ENCODE measurements around the gene TRIM39. TPM values are rescaled to one million over a fixed set of nuclear protein-coding genes. Genes with fewer than 3 reads are reported as not detected.

The TRIM39 gene
- total RNA-seq, 1 experiment from 2014 or later: 24.9 TPM

DNA sequence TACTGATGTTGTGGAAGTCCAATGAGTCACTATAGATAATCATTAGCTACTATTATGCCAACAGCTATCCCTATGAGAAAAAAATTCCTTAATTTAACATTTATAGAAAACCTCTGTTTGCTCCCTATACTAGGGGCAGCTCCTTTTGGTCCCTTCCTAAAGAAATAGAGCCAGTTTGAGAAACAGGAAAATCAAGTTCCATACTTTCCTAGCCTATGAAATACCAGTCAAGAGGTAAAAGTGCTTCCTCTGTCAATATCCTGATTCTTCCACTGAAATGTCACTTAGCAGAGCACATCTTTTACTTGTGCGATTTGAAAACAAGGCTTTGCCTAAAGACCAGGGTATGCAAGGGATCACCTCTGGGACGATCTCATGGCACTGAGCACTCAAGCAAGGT lies 14.5 kb upstream of the TRIM39 start:
- ATAC-seq: no peak
- Mint-ChIP-seq H3K4me1 (peaks cover 24% of the 10 kb centered on the region), H3K4me3 (no peak overlapping the region), H3K9me3 (no peaks in the 10 kb centered on the region), H3K36me3 (peaks cover 55% of the 10 kb centered on the region), H3K27me3 (ENCODE audit: low read depth) (no peaks in the 10 kb centered on the region), H3K27ac (no peak overlapping the region)
- no peak for DNase-seq (ENCODE audit: low spot score)
- ChIA-PET POLR2A (no interaction called here), CTCF (no interaction called here)
- no peak for TF ChIP-seq TCF7 (CRISPR knock-in tag; IDR thresholded peaks at IDR 0.05; ENCODE audit: low read depth)
- no peak for TF ChIP-seq ZNF671 (CRISPR knock-in tag; IDR thresholded peaks at IDR 0.05)
- TF ChIP-seq, protein P1, sequence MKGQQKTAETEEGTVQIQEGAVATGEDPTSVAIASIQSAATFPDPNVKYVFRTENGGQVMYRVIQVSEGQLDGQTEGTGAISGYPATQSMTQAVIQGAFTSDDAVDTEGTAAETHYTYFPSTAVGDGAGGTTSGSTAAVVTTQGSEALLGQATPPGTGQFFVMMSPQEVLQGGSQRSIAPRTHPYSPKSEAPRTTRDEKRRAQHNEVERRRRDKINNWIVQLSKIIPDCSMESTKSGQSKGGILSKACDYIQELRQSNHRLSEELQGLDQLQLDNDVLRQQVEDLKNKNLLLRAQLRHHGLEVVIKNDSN (CRISPR knock-in tag; IDR thresholded peaks at IDR 0.05): no peak
- TF ChIP-seq, protein P2, sequence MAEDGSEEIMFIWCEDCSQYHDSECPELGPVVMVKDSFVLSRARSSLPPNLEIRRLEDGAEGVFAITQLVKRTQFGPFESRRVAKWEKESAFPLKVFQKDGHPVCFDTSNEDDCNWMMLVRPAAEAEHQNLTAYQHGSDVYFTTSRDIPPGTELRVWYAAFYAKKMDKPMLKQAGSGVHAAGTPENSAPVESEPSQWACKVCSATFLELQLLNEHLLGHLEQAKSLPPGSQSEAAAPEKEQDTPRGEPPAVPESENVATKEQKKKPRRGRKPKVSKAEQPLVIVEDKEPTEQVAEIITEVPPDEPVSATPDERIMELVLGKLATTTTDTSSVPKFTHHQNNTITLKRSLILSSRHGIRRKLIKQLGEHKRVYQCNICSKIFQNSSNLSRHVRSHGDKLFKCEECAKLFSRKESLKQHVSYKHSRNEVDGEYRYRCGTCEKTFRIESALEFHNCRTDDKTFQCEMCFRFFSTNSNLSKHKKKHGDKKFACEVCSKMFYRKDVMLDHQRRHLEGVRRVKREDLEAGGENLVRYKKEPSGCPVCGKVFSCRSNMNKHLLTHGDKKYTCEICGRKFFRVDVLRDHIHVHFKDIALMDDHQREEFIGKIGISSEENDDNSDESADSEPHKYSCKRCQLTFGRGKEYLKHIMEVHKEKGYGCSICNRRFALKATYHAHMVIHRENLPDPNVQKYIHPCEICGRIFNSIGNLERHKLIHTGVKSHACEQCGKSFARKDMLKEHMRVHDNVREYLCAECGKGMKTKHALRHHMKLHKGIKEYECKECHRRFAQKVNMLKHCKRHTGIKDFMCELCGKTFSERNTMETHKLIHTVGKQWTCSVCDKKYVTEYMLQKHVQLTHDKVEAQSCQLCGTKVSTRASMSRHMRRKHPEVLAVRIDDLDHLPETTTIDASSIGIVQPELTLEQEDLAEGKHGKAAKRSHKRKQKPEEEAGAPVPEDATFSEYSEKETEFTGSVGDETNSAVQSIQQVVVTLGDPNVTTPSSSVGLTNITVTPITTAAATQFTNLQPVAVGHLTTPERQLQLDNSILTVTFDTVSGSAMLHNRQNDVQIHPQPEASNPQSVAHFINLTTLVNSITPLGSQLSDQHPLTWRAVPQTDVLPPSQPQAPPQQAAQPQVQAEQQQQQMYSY (CRISPR knock-in tag; IDR thresholded peaks at IDR 0.05): no peak
- no peak for TF ChIP-seq JUN (CRISPR knock-in tag; IDR thresholded peaks at IDR 0.05)
- TF ChIP-seq, protein P3, sequence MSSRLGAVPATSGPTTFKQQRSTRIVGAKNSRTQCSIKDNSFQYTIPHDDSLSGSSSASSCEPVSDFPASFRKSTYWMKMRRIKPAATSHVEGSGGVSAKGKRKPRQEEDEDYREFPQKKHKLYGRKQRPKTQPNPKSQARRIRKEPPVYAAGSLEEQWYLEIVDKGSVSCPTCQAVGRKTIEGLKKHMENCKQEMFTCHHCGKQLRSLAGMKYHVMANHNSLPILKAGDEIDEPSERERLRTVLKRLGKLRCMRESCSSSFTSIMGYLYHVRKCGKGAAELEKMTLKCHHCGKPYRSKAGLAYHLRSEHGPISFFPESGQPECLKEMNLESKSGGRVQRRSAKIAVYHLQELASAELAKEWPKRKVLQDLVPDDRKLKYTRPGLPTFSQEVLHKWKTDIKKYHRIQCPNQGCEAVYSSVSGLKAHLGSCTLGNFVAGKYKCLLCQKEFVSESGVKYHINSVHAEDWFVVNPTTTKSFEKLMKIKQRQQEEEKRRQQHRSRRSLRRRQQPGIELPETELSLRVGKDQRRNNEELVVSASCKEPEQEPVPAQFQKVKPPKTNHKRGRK (CRISPR knock-in tag; IDR thresholded peaks at IDR 0.05; ENCODE audit: borderline replicate concordance): no peak
- TF ChIP-seq EMX1 (CRISPR knock-in tag; IDR thresholded peaks at IDR 0.05): no peak
- TF ChIP-seq, protein P4, sequence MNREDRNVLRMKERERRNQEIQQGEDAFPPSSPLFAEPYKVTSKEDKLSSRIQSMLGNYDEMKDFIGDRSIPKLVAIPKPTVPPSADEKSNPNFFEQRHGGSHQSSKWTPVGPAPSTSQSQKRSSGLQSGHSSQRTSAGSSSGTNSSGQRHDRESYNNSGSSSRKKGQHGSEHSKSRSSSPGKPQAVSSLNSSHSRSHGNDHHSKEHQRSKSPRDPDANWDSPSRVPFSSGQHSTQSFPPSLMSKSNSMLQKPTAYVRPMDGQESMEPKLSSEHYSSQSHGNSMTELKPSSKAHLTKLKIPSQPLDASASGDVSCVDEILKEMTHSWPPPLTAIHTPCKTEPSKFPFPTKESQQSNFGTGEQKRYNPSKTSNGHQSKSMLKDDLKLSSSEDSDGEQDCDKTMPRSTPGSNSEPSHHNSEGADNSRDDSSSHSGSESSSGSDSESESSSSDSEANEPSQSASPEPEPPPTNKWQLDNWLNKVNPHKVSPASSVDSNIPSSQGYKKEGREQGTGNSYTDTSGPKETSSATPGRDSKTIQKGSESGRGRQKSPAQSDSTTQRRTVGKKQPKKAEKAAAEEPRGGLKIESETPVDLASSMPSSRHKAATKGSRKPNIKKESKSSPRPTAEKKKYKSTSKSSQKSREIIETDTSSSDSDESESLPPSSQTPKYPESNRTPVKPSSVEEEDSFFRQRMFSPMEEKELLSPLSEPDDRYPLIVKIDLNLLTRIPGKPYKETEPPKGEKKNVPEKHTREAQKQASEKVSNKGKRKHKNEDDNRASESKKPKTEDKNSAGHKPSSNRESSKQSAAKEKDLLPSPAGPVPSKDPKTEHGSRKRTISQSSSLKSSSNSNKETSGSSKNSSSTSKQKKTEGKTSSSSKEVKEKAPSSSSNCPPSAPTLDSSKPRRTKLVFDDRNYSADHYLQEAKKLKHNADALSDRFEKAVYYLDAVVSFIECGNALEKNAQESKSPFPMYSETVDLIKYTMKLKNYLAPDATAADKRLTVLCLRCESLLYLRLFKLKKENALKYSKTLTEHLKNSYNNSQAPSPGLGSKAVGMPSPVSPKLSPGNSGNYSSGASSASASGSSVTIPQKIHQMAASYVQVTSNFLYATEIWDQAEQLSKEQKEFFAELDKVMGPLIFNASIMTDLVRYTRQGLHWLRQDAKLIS (CRISPR knock-in tag; IDR thresholded peaks at IDR 0.05; ENCODE audit: borderline replicate concordance): no peak
- TF ChIP-seq ZBTB21 (CRISPR knock-in tag; IDR thresholded peaks at IDR 0.05; ENCODE audit: borderline replicate concordance): no peak
- no peak for TF ChIP-seq ZNF317 (CRISPR knock-in tag; IDR thresholded peaks at IDR 0.05; ENCODE audit: borderline replicate concordance, low read depth)
- TF ChIP-seq, protein P5, sequence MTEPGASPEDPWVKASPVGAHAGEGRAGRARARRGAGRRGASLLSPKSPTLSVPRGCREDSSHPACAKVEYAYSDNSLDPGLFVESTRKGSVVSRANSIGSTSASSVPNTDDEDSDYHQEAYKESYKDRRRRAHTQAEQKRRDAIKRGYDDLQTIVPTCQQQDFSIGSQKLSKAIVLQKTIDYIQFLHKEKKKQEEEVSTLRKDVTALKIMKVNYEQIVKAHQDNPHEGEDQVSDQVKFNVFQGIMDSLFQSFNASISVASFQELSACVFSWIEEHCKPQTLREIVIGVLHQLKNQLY (CRISPR knock-in tag; IDR thresholded peaks at IDR 0.05): no peak
- TF ChIP-seq, protein P6, sequence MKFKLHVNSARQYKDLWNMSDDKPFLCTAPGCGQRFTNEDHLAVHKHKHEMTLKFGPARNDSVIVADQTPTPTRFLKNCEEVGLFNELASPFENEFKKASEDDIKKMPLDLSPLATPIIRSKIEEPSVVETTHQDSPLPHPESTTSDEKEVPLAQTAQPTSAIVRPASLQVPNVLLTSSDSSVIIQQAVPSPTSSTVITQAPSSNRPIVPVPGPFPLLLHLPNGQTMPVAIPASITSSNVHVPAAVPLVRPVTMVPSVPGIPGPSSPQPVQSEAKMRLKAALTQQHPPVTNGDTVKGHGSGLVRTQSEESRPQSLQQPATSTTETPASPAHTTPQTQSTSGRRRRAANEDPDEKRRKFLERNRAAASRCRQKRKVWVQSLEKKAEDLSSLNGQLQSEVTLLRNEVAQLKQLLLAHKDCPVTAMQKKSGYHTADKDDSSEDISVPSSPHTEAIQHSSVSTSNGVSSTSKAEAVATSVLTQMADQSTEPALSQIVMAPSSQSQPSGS (CRISPR knock-in tag; IDR thresholded peaks at IDR 0.05; ENCODE audit: borderline replicate concordance, low read depth): no peak
- TF ChIP-seq RELA (CRISPR knock-in tag; IDR thresholded peaks at IDR 0.05; ENCODE audit: borderline replicate concordance): no peak
- TF ChIP-seq, protein P7, sequence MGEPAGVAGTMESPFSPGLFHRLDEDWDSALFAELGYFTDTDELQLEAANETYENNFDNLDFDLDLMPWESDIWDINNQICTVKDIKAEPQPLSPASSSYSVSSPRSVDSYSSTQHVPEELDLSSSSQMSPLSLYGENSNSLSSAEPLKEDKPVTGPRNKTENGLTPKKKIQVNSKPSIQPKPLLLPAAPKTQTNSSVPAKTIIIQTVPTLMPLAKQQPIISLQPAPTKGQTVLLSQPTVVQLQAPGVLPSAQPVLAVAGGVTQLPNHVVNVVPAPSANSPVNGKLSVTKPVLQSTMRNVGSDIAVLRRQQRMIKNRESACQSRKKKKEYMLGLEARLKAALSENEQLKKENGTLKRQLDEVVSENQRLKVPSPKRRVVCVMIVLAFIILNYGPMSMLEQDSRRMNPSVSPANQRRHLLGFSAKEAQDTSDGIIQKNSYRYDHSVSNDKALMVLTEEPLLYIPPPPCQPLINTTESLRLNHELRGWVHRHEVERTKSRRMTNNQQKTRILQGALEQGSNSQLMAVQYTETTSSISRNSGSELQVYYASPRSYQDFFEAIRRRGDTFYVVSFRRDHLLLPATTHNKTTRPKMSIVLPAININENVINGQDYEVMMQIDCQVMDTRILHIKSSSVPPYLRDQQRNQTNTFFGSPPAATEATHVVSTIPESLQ (CRISPR knock-in tag; IDR thresholded peaks at IDR 0.05): no peak
